Activated CD4-positive, alpha-beta T cell treated with anti-CD3 and anti-CD28 coated beads, Interleukin-2, amount 50 U/mL, for 1 hour (primary cell): Measurements from ENCODE around the gene TMEM151A.

ENCODE experiments used
- DNase-seq: peaks from one replicate; pipeline ENCODE4 v3.0.0-alpha.2; 2020

The TMEM151A gene

DNA sequence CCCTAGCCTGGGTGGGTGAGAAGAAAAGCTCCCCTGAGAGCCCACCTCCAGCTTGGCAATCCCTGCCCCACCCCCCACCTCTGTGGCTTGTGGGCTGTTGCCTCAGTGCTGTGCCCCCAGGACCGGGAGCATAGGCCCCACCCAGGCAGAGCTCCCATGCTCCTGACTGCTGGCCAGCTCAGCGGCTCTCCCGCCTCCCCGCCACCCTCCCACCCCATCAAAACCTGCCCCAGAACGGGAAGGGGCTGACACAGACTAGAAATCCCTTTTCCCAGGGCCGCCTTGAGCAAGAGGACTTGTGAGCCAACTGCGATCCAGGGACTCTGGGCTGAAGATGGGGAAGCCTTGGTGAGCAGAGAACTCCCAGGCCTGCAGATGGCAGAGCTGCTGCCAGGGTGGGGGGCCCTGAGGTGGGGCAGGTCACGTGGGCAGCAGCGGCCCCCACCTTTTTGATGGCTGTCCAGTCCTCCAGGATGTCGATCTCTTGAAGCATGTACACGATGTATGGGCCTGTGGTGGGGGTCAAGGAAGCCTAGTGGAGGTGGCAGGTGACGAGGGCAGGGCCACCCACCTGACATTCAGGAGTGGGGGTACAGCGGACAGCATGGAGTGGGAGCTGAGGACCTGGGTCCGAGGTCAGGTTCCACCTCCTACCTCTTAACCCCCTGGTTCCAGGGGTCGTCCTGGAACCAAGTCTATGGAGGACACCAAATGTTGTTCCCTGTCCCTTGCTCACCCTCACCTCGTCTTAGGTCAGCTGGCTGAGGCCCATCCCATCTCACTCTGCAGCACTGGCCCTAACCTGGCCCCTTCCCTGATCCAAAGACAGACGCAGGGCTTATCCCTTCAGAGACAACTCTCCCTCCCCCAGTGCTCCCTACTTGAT is 46.8 kb downstream of the TMEM151A start:
- DNase-seq = no peak

- DNase-seq = no peak
Measured at GRCh38 chr11:66339162-66339675, 47.5 kb downstream of the TMEM151A start.

DNA sequence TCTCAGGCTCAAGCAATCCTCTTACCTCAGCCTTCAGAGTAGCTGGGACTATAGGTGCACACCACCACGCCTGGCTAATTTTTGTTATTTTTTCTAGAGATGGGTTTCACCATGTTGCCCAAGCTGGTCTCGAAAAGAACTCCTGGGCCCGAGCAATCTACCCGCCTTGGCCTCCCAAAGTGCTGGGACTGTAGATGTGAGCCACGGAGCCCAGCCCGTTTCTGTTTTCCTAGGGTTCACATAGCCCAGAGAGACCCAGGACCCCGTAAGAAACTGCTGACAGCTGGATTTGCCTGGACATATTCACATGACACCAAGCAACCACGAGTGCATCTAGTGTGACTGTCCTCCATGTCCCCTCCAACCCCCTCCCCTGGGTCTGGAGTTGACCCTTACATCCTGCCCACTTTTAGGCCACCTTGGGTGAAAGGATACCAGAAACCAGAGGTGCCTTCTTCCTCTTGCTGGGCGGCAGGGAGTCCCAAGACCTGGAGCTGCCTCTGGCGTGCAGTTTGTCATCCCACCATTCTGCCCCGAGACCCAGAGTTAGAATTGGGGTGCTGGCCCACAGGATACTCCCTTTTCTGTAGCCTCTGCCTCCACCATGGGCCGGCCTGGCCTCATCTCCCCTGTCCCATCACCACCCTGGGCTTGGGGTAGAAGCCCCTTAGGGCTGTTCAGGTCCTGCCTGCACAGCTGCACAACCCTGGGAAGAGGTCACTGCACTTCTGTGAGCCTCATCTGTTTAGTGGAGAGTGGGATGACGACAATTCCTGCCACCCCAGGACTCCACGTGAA is 48.2 kb downstream of the TMEM151A start:
- DNase-seq = no peak

DNA sequence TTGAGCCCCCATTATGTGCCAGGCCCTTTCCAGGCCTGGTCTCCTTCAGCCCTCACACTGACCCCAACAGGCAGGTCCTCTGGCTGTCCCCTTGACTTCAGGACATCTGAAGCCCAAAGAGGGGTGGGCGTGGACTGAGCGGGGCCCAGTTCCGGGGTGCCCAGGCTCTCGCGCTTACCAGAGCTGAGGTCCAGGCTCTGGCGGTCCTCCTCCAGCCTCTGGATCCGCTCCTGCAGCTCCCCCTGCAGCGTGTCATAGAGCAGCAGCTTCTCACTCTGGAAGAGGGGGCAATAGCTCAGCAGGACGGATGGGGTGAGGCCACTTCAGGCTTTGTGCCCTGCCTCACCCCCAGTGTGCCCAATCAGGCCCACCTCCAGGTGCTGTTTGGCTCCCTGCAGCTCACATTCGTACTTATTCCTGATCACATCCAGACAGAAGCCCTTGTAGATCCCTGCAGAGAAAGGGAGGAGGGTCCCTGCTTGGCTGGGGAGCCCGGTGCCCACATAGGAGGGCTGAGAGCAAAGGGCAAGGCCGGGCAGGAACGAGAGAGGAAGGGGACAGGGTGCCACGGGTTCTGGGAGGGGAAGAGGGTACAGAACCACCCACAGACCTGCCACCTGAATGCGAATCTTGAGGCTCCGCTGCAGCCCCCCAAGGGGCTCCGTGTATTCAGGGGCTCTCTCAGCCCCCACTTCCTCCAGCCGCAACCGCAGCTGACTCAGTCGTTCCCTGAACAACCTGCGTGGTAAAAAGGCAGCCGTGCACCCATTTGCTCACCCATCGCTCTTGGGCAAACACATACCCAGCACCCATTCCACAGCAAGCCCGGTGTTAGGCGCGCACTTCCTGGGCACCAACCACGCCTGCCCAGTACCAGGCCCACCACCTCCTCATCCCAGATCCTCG is 49.2 kb downstream of the TMEM151A start:
- DNase-seq = no peak

GRCh38 chr11:66341502-66342126 is 49.9 kb downstream of the TMEM151A start:
- no peak for DNase-seq

DNA sequence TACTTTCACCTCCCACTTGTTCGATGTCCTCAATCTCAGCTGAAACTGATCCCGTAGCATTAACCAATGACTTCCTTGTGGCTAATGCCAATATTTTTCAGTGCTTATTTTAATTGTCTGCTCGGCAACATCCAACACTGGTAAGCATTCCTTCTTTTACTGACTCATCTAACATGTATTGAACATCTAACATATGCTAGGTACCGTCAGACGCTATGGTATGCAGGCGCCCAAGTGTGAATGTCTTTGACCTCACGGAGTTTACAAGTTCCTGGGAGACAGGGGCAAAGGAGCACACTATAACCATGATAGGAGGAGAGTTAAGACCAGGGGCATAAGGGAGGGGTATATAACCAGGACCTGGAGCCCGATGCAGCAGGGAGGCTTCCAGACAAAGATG is 51.5 kb downstream of the TMEM151A start:
- no peak for DNase-seq

DNA sequence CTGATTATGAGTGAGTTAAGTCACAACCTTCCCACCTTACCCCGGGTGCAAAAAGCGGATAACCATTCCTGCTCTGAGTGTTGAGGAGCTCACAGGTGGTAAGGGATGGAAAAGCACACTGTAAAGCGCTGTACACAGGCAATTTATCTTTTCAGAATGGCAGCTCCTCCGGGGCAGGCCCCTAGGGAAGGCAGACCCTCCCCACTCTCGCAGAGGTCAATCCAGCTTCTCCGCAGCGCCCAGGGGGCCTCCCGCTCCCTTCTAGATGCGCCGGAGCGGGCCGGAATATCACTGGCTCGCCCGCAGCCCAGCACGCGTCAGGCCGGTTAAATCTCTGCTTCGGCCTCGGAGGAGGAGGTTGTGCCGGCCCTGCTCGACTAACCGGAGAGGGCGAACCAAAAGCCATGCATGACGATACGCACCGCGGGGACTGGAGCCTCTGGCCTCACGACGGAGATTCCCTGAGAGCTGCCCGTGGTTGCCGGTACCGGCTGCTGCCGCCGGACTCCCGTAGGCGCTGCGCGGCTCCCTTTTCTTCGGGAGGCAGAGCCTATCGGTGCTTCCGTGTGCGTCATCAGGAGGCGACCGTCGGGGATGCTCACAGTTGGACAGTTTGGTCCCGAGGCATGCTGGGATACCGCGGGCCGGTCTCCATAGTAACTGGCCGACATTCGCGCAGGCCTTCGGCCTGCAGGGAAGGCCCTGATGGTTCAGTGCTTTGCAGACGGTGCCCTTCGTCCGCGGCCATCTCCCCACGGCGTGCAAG is 53.0 kb downstream of the TMEM151A start, which contains the start of gene BRMS1:
Gene BRMS1, minus strand, starts transcription at position 555 of the 766 bp plus-strand sequence. CDS start 2,870 bp downstream, outside the sequence.
- peak; percentile 98 for DNase-seq

DNA sequence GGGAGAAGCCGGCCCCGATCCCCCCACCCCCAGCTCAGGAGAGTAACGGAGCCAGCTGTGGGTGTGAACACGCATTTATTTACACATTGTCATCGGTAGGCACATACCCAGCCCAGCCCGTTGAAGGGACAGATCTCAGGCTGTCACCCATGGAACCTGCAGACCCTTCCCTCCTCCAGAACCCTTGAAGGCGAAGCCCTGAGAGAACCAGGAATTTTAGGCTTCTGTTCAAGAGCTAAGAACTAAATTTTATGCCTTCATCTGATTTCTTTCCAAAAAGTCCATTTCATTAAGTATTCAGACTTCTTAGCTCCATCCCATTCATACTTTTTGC is 53.6 kb downstream of the TMEM151A start:
- DNase-seq = no peak
